SK-N-SH (cell line): ENCODE data around the gene CALN1.

Experiments used
- FOSL2 ChIP-seq: IDR thresholded peaks from 2 replicates; pipeline ENCODE4 v1.4.0; 2012; ENCODE audit warnings: low read depth, mild to moderate bottlenecking, moderate library complexity, borderline replicate concordance
- MXI1 ChIP-seq: IDR thresholded peaks from 2 replicates; pipeline ENCODE4 v1.6.1; 2012; ENCODE audit warnings: mild to moderate bottlenecking, low read depth, low read length, improper control_type of control experiment
- POLR2AphosphoS5 ChIP-seq: IDR thresholded peaks from 2 replicates; pipeline ENCODE4 v1.6.1; 2012; ENCODE audit warnings: low read depth, low read length
- RAD21 ChIP-seq: IDR thresholded peaks from 2 replicates; pipeline ENCODE4 v1.6.1; 2012; ENCODE audit warnings: mild to moderate bottlenecking, low read length
- RCOR1 ChIP-seq: fragments of 150-350 bp; IDR thresholded peaks from 2 replicates; pipeline ENCODE4 v1.6.1; 2017; ENCODE audit warnings: antibody characterized with exemption, low read length
- YY1 ChIP-seq: IDR thresholded peaks from 2 replicates; pipeline ENCODE4 v1.4.0; 2012; ENCODE audit warnings: low read depth, mild to moderate bottlenecking
- TF ChIP-seq, protein P1 (sequence below): fragments of 200-600 bp; sonication (generic); IDR thresholded peaks from 2 replicates; pipeline ENCODE4 v1.6.1; 2017; ENCODE audit warnings: antibody characterized with exemption, mild to moderate bottlenecking, moderate library complexity
- TF ChIP-seq, protein P2 (sequence below): fragments of 150-350 bp; IDR thresholded peaks from 2 replicates; pipeline ENCODE4 v1.6.1; 2016; ENCODE audit warnings: mild to moderate bottlenecking, low read depth, low read length
- TF ChIP-seq, protein P3 (sequence below): IDR thresholded peaks from 2 replicates; pipeline ENCODE4 v1.6.1; 2012; ENCODE audit warnings: mild to moderate bottlenecking, low read depth, low read length, moderate library complexity
- TF ChIP-seq, protein P4 (sequence below): IDR thresholded peaks from 2 replicates; pipeline ENCODE4 v1.4.0; 2012; ENCODE audit warnings: low read depth, borderline replicate concordance
- TF ChIP-seq, protein P5 (sequence below): IDR thresholded peaks from 2 replicates; pipeline ENCODE4 v1.4.0; 2012; ENCODE audit warnings: low read depth

DNA sequence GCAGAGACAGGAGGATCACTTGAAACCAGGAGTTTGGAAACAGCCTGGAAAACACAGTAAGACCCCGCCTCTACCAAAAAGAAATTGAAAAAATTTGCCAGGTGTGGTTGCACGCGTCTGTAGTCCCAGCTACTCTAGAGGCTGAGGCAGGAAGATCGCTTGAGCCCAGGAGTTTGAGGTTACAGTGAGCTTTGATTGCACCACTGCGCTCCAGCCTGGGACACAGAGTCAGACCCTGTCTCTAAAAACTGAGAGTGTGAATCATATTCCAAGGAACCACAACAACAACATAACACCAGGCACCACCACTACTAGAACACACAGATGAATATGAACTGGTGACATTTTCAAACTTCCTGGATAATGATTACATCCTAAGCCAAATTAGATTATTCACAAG lies 324.2 kb downstream of the CALN1 start:
- TF ChIP-seq, protein P1, sequence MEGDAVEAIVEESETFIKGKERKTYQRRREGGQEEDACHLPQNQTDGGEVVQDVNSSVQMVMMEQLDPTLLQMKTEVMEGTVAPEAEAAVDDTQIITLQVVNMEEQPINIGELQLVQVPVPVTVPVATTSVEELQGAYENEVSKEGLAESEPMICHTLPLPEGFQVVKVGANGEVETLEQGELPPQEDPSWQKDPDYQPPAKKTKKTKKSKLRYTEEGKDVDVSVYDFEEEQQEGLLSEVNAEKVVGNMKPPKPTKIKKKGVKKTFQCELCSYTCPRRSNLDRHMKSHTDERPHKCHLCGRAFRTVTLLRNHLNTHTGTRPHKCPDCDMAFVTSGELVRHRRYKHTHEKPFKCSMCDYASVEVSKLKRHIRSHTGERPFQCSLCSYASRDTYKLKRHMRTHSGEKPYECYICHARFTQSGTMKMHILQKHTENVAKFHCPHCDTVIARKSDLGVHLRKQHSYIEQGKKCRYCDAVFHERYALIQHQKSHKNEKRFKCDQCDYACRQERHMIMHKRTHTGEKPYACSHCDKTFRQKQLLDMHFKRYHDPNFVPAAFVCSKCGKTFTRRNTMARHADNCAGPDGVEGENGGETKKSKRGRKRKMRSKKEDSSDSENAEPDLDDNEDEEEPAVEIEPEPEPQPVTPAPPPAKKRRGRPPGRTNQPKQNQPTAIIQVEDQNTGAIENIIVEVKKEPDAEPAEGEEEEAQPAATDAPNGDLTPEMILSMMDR: no peak
- TF ChIP-seq, protein P2, sequence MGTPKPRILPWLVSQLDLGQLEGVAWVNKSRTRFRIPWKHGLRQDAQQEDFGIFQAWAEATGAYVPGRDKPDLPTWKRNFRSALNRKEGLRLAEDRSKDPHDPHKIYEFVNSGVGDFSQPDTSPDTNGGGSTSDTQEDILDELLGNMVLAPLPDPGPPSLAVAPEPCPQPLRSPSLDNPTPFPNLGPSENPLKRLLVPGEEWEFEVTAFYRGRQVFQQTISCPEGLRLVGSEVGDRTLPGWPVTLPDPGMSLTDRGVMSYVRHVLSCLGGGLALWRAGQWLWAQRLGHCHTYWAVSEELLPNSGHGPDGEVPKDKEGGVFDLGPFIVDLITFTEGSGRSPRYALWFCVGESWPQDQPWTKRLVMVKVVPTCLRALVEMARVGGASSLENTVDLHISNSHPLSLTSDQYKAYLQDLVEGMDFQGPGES: no peak
- TF ChIP-seq, protein P3, sequence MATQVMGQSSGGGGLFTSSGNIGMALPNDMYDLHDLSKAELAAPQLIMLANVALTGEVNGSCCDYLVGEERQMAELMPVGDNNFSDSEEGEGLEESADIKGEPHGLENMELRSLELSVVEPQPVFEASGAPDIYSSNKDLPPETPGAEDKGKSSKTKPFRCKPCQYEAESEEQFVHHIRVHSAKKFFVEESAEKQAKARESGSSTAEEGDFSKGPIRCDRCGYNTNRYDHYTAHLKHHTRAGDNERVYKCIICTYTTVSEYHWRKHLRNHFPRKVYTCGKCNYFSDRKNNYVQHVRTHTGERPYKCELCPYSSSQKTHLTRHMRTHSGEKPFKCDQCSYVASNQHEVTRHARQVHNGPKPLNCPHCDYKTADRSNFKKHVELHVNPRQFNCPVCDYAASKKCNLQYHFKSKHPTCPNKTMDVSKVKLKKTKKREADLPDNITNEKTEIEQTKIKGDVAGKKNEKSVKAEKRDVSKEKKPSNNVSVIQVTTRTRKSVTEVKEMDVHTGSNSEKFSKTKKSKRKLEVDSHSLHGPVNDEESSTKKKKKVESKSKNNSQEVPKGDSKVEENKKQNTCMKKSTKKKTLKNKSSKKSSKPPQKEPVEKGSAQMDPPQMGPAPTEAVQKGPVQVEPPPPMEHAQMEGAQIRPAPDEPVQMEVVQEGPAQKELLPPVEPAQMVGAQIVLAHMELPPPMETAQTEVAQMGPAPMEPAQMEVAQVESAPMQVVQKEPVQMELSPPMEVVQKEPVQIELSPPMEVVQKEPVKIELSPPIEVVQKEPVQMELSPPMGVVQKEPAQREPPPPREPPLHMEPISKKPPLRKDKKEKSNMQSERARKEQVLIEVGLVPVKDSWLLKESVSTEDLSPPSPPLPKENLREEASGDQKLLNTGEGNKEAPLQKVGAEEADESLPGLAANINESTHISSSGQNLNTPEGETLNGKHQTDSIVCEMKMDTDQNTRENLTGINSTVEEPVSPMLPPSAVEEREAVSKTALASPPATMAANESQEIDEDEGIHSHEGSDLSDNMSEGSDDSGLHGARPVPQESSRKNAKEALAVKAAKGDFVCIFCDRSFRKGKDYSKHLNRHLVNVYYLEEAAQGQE: no peak
- no peak for TF ChIP-seq RAD21
- TF ChIP-seq, protein P4, sequence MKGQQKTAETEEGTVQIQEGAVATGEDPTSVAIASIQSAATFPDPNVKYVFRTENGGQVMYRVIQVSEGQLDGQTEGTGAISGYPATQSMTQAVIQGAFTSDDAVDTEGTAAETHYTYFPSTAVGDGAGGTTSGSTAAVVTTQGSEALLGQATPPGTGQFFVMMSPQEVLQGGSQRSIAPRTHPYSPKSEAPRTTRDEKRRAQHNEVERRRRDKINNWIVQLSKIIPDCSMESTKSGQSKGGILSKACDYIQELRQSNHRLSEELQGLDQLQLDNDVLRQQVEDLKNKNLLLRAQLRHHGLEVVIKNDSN: no peak
- no peak for TF ChIP-seq RCOR1
- TF ChIP-seq FOSL2: no peak
- no peak for TF ChIP-seq YY1
- TF ChIP-seq, protein P5, sequence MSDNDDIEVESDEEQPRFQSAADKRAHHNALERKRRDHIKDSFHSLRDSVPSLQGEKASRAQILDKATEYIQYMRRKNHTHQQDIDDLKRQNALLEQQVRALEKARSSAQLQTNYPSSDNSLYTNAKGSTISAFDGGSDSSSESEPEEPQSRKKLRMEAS: no peak
- no peak for TF ChIP-seq POLR2AphosphoS5
- TF ChIP-seq MXI1: no peak
